ENCODE results near the gene OSBPL10.
A peak's percentile ranks its signal among the peaks of the same experiment; 100 is the strongest.

Gene OSBPL10

DNA sequence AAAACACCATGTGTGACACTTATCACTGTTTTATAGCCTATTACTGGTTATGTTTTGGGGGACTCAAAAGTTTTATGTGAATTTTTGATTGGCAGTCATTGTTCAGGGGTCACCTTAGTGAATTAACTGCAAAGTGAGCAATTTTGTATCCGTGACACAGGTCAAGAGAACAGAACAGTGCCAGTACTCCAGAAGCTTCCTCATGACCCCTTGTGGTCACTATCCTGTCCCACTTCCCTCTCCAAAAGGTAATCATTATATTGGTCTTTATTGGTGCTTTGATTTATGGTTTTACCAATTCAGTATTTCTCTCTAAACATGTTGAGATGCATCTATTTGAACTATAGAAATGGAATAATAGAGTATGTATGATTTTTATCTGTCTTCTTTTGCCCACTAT lies 341.2 kb downstream of the OSBPL10 start:
- DNase-seq: no peak

GRCh38 chr3:31636694-31637442 lies 344.2 kb downstream of the OSBPL10 start:
- no peak for DNase-seq

DNA sequence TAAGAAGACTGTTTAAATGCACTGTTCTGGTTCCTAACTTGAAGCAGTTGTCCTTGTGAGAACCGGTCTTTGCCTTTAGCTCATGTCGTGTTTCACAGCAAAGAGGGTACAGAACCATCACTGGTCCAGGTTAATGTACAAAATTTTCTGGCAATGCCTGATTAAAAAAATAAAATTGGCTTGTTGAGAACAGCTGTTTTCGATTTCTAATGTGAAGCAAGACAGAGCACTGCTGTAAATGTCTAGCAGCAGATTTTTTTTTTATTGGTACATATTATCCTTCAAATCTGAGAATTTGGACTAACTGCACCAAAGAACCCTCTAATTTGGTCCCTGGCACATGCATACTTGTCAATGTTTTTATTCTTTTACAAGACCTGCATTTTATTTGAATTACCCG lies 345.0 kb downstream of the OSBPL10 start:
- no peak for DNase-seq

- DNase-seq: no peak
Measured at GRCh38 chr3:31635545-31635944, 345.5 kb downstream of the OSBPL10 start.

DNA sequence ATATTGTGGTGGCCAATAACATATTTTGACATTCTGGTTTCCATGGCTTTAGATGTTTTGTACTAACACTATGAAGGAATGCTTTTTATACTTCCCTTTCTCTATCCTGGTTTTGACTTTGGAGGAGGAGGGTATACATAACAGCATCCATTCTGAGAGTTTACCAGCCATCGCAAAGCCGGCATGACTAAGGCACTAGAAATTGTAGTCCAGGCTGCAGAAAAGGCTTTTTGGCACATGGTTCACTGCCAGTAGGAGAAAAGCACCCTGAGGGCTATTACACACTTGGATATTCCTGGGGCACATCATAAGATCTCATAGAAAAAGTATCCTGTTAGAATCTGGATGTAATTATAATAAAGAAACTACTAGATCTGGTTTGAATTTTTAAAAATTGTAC lies 346.6 kb downstream of the OSBPL10 start:
- DNase-seq: peak; percentile 10

GRCh38 chr3:31629054-31629453 lies 352.0 kb downstream of the OSBPL10 start:
- DNase-seq: no peak

DNA sequence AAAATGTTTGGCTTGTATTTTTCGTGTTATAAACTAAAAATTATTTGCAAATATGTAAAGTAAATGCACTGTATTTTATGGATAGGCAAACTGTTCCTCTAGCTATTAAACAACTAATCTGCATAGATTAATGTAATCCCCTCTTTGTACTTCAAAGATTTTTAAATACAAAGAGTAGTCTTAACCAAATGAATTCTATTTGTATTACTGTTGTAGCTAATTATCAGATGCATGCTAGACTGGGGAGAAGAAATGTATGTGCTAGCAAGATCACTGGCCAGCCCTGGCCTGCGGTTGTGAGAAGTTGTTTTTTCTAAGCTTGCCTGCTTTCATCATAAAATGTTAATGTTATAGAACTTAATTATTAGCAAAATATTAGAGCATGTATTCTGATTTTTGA lies 355.7 kb downstream of the OSBPL10 start:
- no peak for DNase-seq

DNA sequence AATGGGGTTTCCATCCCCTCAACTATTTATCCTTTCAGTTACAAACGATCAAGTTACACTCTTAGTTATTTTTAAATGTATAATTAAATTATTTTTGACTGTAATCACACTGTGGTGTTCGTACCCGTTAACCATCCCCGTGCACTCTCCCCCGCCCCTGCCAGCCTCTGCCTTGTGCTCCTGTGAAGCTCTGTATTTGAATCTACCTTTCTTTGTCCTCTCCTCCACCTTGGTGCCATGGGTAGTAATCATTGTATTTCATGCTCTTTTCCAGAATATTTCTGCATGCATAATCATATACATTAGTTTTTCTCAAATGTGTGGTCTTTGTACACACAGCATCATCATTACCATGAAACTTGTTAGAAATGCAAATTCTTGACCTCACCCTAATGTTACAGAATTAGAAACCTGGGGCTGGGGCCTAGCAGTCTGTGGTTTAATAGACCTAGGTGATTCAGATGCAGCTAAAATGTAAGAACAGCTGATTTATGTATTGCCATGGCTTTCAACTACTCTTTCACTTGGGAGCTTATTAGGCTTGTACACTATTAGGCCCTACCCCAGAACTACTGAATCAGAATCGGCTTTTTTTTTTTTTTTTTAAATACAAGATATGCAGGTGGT lies 356.9 kb downstream of the OSBPL10 start:
- no peak for DNase-seq

DNA sequence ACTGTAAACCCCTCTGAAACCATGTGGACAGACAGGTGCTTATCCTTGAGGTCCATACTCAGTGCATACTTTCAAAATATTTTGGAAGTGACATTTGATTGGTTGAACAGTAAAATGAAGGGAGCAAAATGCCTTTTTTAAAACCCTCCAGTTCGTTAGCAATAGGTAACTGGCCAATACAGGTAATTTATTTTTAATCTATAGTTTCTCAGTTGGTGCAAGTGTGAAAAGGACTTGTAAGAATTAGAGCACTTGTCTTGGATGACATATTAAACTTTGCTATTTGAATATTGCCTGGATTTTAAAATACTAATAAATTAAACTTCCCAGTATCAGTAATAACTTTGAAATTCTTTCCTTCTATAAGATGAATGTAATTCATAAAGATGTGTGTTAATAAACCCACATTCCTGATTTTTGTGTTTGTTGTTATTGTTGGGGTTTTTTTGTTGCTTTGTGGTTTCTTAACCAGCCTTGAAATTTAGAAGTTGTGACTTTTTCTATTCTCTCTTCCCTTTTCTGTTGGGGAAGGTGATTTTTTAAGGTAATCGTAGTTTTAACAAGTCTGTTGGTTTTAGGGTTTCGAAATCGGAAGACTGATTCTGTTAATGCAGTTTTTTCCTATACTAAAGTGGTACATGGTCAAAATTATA lies 358.3 kb downstream of the OSBPL10 start:
- no peak for DNase-seq

DNA sequence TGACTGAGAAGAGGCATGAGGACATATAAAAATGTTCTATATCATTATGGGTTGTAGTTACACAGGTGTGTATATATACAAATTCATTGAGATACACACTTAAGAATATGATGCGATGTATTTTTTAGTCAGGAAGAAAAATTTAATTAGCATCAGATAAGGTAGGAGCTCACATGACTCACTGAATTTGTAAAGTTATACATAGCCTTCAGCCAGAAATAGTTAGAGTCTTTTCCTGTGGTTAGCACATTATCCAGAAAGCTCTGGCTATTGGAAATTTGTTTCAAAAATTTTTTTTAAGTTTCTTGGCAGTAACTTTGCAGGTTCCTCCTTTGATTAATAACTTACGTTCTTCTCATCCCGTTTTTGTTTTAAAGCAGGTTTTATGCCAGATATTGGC lies 359.7 kb downstream of the OSBPL10 start:
- no peak for DNase-seq

DNA sequence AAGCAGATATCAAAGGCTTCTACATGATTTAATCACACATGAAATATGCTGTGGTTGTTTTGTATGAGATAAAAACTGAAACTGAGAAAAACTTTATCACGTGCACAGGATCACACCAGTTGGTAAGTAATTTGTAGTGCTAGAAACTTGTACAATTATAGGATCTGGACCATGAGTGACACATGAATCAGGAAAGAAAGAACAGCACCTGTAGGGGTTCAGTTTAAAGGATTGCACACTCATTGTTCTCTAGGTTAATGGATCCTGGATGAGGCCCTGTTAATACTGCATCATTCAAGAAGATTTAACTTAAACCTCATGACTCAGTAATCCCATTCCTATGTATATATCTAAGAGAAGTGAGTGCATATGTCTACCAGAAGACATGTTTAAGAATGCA lies 360.4 kb downstream of the OSBPL10 start:
- no peak for DNase-seq

- DNase-seq: no peak
Measured at GRCh38 chr3:31616711-31617110, 364.4 kb downstream of the OSBPL10 start.

- DNase-seq: no peak
Measured at GRCh38 chr3:31615071-31615875, 365.8 kb downstream of the OSBPL10 start.

GRCh38 chr3:31614162-31614921 lies 366.7 kb downstream of the OSBPL10 start:
- DNase-seq: no peak

GRCh38 chr3:31613654-31614053 lies 367.4 kb downstream of the OSBPL10 start:
- DNase-seq: no peak

DNA sequence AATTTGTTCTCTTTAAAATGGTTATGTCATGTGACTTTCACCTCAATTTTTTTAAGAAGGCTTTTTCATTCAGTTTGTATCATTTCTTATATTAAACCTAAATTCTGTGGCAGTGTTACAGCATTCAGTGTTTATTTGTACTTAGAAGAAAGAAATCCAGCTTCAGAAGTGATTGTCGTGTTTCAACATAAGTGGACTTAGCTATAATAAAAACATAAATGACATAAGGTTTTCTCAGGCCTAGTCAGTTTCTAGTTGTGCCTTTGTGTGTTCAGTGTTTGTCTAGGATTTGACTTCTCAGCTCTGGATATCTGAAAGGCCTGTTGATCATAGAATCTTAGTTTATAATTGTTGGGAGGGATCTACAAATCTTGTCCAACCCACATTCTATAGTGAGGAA lies 367.9 kb downstream of the OSBPL10 start:
- DNase-seq: no peak
